UCSD-AML1 (cell line): Measurements from ENCODE around the gene FAM210B.
"Not testable (repeated sequence)": the region's sequence is repeated elsewhere in the genome, so short reads cannot be mapped to it uniquely, and the experiment has no call there.

Source experiments
- DNase-seq: peaks from one replicate; lab custom pipeline; 2025; ENCODE audit not compliant: unreplicated experiment; lab: John Stamatoyannopoulos, UW

Gene FAM210B

DNA sequence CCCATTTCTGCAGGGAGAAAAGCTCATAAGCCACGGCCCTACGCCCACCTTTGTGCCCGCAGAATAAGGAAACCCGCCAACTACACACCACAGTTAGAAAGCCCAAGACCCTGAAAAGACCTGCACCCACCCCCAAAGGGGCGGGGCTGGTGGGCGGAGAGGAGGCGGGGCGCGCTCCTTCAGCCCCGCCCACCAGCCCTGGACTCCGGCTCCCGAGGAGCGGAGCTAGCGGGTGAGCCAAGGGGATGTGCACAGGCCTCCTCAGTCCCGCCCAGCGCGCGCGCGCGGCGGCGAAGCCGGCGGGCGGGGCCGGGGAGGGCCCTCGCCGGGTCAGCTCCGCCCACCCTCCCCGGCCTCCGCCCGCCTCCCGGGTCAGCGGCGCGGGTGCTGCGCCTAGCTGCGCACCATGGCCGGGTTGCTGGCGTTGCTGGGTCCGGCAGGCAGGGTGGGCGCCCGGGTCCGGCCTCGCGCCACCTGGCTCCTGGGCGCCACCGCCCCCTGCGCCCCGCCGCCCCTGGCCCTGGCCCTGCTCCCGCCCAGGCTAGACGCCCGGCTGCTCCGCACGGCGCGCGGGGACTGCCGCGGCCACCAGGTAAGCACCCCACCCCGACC, at the start of gene FAM210B:
FAM210B (plus strand) TSS at position 375 of the 612 bp plus-strand sequence; CDS start at position 407, 32 bp downstream.
- peak; percentile 89 for DNase-seq

GRCh38 chr20:56316051-56316450, 42.7 kb upstream of the FAM210B start:
- no peak for DNase-seq

GRCh38 chr20:56316483-56316882, 42.3 kb upstream of the FAM210B start:
- no peak for DNase-seq

DNA sequence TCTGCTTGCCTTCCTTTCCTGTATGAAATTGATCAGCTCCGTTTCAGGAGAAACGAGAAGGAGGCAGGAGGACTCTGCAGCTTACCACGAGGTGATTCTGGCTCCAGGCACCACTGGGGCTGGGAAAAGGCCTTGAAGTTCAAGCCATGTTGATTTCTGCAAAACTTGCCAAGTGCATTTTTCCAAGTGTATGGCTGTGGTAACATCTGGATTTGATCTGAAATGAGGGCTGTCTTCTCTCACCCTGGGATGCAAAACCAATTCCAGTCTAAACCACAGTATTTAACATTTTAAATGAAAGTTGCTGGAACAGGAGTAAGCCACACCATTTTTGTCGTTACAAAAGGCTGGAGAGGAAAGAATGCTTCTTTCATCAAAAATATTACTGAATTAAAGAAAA, 36.1 kb upstream of the FAM210B start:
- no peak for DNase-seq

DNA sequence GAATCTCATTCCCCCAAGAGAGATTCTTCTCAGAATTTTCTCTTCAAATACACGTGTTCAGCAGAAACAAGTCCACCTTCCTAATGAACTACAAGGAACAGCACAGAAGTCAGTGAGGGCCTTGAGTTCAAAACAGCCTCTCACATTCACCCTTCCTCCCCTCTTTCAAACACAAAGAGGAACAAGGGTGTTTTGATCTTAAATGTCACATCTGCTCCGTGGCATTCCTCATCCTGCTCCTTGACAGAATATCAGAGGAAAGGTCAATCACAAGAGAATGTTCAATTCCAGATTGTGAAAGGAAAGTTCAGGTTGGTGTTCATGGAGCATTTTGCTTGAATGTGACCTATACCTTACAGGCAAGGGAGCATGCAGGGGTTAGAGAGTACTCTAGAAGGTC, 35.6 kb upstream of the FAM210B start:
- DNase-seq, result no peak

GRCh38 chr20:56323656-56324055, 35.1 kb upstream of the FAM210B start:
- DNase-seq, result no peak

GRCh38 chr20:56324806-56325205, 34.0 kb upstream of the FAM210B start:
- DNase-seq, result no peak

- no peak for DNase-seq
Observed at GRCh38 chr20:56328861-56329260, 29.9 kb upstream of the FAM210B start.

DNA sequence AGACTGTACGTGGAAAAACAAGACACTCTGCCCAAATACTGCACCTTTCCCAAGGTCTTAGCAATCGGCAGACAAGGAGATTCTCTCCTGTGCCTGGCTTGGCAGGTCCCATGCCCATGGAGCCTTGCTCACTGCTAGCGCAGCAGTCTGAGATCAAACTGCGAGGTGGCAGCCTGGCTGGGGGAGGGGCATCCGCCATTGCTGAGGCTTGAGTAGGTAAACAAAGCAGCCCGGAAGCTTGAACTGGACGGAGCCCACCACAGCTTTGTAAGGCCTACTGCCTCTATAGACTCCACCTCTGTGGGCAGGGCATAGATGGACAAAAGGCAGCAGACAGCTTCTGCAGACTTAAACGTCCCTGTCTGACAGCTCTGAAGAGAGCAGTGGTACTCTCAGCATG, 22.1 kb upstream of the FAM210B start:
- DNase-seq, result not testable (repeated sequence)

DNA sequence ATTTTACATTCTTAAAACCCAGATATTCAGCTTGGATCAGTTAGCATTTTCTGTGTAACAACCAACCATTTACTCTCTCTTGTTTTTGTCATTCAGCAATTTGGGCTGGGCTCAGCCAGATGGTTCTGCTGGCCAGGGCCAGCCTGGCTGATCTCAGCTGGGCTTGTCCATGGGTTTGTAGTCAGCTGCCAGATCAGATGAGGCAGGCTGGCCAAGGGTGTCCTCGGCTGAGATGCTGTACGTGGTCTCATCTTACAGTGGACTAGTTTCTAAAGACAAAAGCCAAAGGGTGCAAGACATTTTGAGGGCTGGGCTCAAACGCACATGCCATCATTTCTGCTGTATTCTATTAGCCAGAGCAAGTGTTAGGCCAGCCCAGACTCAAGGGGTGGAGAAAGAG, 16.0 kb upstream of the FAM210B start:
- DNase-seq, result no peak

- peak; percentile 31 for DNase-seq
Observed at GRCh38 chr20:56343861-56344381, 14.9 kb upstream of the FAM210B start.

- no peak for DNase-seq
Observed at GRCh38 chr20:56345911-56346310, 12.9 kb upstream of the FAM210B start.

- DNase-seq, result no peak
Observed at GRCh38 chr20:56347628-56348304, 11.0 kb upstream of the FAM210B start.

GRCh38 chr20:56348305-56348693, 10.5 kb upstream of the FAM210B start:
- no peak for DNase-seq

DNA sequence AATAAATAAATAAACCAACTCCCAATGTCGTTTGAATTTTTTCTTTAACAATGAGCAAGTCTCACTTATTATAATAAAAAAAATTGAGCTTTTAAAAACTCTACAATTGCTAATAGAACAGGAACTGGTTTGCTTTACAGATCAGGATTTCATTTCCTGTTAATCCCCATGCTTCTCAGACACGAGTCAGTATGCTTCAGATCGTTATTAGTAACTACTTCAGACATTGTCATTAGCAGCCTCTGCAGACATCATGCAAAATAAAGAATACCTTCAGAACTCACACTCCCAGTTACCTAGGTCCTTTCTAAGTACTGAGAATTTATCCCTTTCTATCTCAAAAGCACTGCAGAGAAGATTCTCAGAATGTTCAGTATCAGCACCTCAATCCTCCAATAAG, 10.0 kb upstream of the FAM210B start:
- no peak for DNase-seq

DNA sequence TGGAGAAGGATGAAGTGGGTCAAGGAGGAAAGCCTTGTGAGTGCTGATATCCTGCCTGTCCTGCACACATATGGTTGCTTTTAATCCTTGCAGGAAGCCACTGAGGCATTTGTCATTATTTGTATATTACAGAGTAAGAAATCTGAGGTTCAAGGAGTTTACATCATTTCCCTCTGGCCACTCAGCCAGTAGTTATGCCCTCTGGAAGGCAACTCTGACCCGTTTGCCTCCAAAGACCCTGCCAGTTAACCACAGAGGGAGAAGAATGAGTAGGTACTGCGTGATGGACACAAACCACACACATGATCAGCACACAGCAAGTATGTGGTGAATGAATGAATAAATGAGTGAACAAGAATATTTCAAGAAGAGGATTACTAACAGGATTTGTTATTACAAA, 7.9 kb upstream of the FAM210B start:
- no peak for DNase-seq

DNA sequence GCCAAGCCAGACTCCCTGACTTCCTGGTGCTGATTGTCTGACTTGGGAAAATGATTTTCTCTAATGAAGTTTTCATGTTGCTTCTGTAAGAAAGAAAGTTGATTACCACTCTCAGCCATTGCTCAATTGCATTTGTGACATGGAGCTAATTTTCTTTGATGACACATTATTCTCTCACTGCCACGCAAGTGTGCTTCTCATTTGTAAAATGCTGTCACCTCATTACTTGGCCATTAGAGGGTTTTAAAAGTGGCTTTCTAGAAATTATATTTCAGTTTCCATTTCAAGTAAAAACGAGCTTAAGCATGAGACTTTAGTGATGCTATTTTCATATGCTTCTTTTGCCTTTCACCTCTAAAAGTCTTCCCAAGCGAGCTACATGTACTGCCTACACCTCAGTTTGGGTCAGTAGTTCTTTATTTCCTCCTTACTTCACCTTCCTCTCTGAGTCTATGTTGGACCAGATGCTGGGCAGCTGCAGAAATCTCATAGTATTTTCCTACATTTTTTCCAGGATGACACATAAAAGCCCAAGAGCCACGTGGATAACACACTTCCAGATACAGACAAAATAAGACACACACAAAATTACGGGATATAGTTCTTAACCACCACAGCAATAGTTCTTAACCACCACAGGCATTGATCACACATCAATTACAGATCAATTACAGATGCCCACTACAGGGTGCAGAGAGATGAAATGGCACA, 6.3 kb upstream of the FAM210B start:
- no peak for DNase-seq

DNA sequence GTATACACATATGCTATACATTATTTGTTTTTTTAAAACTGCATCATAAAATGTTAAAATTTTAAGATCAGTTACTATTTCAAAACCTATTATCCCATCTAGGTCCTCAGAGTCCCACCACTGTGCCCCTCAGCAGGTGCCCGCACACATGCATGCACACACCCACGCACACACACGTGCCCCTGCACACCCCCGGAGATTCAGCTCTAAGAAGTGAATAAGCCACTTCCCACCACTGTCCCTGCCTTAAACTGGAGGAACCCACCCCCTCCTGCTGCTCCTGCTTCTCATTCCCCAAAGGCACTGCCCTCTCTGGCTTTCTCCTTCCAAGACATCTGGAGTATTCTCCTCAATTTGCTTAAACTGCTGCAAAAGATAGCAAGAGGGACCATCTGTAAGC, 5.4 kb upstream of the FAM210B start:
- DNase-seq, result no peak

GRCh38 chr20:56358070-56358469, 704 bp upstream of the FAM210B start:
- no peak for DNase-seq

- peak; percentile 34 for DNase-seq
Observed at GRCh38 chr20:56359212-56360132, 698 bp downstream of the FAM210B start.
